A549 (cell line): Measurements from ENCODE around the gene ENHO. TPM values are rescaled to one million over a fixed set of nuclear protein-coding genes. Genes with fewer than 3 reads are reported as not detected.
A peak's percentile ranks its signal among the peaks of the same experiment; 100 is the strongest.

Experiments
- ATAC-seq, 2 experiments: fragments of 200-7000 bp in 1 of 2; fragments of >200 bp in 1 of 2; cut with Nextera tagmentation in 1 of 2; cut with Tn5 transposase in 1 of 2; 3 replicates each; pipeline versions ENCODE4 v1.8.0 to v1.9.1; 2018 to 2020; ENCODE audit warnings: mild to moderate bottlenecking in 1 of 2, moderate library complexity in 1 of 2
- CTCF ChIA-PET: fragments of 300-600 bp; sonication (Branson Sonifier 250); formaldehyde crosslinking; extraction: SDS; loops from one replicate; lab custom pipeline; 2021; ENCODE audit warnings: antibody characterized with exemption, inconsistent platforms; lab: Yijun Ruan, JAX
- POLR2A ChIA-PET: fragments of 350-600 bp; formaldehyde crosslinking; extraction: SDS; loops from one replicate; lab custom pipeline; 2021; ENCODE audit warnings: antibody characterized with exemption, inconsistent platforms; lab: Yijun Ruan, JAX
- DNase-seq, 2 experiments: peaks; one replicate each; pipeline versions ENCODE4 v3.0.0 to v3.0.0-alpha.2; 2011 to 2016; ENCODE audit warnings: low read depth in 1 of 2, low spot score in 1 of 2
- FAIRE-seq: peaks from 2 replicates; lab custom pipeline; 2011; peaks lifted over from hg19 to GRCh38; lab: Jason Lieb, UNC
- H3K27ac ChIP-seq, 2 experiments: fragments of >200 bp; sonication (Bioruptor Twin); formaldehyde crosslinking; 3 replicates each; pipeline ENCODE4 v1.5.1; 2016 to 2017
- H3K4me1 ChIP-seq: fragments of >200 bp; sonication (Bioruptor Twin); formaldehyde crosslinking; 3 replicates; pipeline ENCODE4 v1.6.1; 2016
- H3K4me2 ChIP-seq: fragments of >200 bp; sonication (Bioruptor Twin); formaldehyde crosslinking; 3 replicates; pipeline ENCODE4 v1.6.1; 2016
- H3K4me3 ChIP-seq: fragments of >200 bp; sonication (Bioruptor Twin); formaldehyde crosslinking; 3 replicates; pipeline ENCODE4 v1.5.1; 2016
- H3K9me3 ChIP-seq: fragments of >200 bp; sonication (Bioruptor Twin); formaldehyde crosslinking; 3 replicates; pipeline ENCODE4 v1.6.1; 2016
- BCL3 ChIP-seq: fragments of >200 bp; sonication (Bioruptor Twin); formaldehyde crosslinking; IDR thresholded peaks from 3 replicates; pipeline ENCODE4 v1.6.1; 2016
- BHLHE40 ChIP-seq: IDR thresholded peaks from 2 replicates; pipeline ENCODE4 v1.6.1; 2012; ENCODE audit warnings: low read depth, low read length, inconsistent platforms
- E2F6 ChIP-seq: IDR thresholded peaks from 2 replicates; pipeline ENCODE4 v1.6.1; 2012; ENCODE audit warnings: low read depth, borderline replicate concordance
- EHMT2 ChIP-seq: fragments of 200-600 bp; sonication (generic); IDR thresholded peaks from 2 replicates; pipeline ENCODE4 v1.6.1; 2016; ENCODE audit warnings: antibody characterized with exemption, low read depth, mild to moderate bottlenecking, moderate library complexity
- HMGXB4 ChIP-seq: fragments of 250-450 bp; sonication (Bioruptor Pico); IDR thresholded peaks from 2 replicates; pipeline ENCODE4 v1.5.0; 2021; ENCODE audit warnings: mild to moderate bottlenecking, moderate library complexity, borderline replicate concordance
- HOXB5 ChIP-seq: fragments of 250-450 bp; sonication (Bioruptor Pico); IDR thresholded peaks from 2 replicates; pipeline ENCODE4 v1.5.0; 2020; ENCODE audit warnings: mild to moderate bottlenecking, moderate library complexity
- KDM5A ChIP-seq: fragments of 200-600 bp; sonication (generic); IDR thresholded peaks from 2 replicates; pipeline ENCODE4 v1.6.1; 2016; ENCODE audit warnings: antibody characterized with exemption, mild to moderate bottlenecking
- MAFK ChIP-seq: fragments of 450-650 bp; IDR thresholded peaks from 2 replicates; pipeline ENCODE4 v1.6.1; 2014; ENCODE audit not compliant: partially characterized antibody
- MAX ChIP-seq: IDR thresholded peaks from 2 replicates; pipeline ENCODE4 v1.6.1; 2012
- MYC ChIP-seq: IDR thresholded peaks from 2 replicates; pipeline ENCODE4 v1.6.1; 2012; ENCODE audit warnings: mild to moderate bottlenecking, inconsistent platforms, low read length, improper control_type of control experiment, borderline replicate concordance
- POLR2A ChIP-seq: IDR thresholded peaks from 2 replicates; pipeline ENCODE4 v1.6.1; 2012; ENCODE audit warnings: mild to moderate bottlenecking, low read length
- RARB ChIP-seq: fragments of 250-450 bp; sonication (Bioruptor Pico); IDR thresholded peaks from 2 replicates; pipeline ENCODE4 v1.8.0; 2021; ENCODE audit warnings: mild to moderate bottlenecking, moderate library complexity
- RCOR1 ChIP-seq: fragments of 150-350 bp; IDR thresholded peaks from 2 replicates; pipeline ENCODE4 v1.6.1; 2014; ENCODE audit warnings: antibody characterized with exemption, low read length, low read depth
- USF2 ChIP-seq: fragments of 450-650 bp; IDR thresholded peaks from 2 replicates; pipeline ENCODE4 v1.6.1; 2014; ENCODE audit warnings: antibody characterized with exemption
- ZC3H11A ChIP-seq: fragments of 450-650 bp; IDR thresholded peaks from 2 replicates; pipeline ENCODE4 v1.6.1; 2014; ENCODE audit warnings: antibody characterized with exemption, mild to moderate bottlenecking
- ZNF302 ChIP-seq: fragments of 250-450 bp; sonication (Bioruptor Pico); IDR thresholded peaks from 2 replicates; pipeline ENCODE4 v1.9.0; 2021; ENCODE audit warnings: inconsistent platforms, mild to moderate bottlenecking, moderate library complexity
- WGBS: methylation state at CpG from one replicate; pipeline ENCODE4 v1.1.6; 2017; ENCODE audit errors: missing lambda C conversion rate; 5-methylcytosine and 5-hydroxymethylcytosine counted together
- polyA minus RNA-seq: library from RNA; depleted of rRNA, polyadenylated mRNA; stranded (reverse); fragments of >200 nt; gene quantifications from 2 replicates; pipeline ENCODE4 v1.2.3, GENCODE V29; 2011; rRNA and poly(A)+ RNA removed
- polyA plus RNA-seq, 4 experiments: library from polyadenylated mRNA; depleted of rRNA in 3 of 4; stranded (reverse); fragments of >200 nt; fragmentation: RNase III in 1 of 4; extraction: RNeasy Plus Mini Kit Qiagen cat#74134 plus additional on column Dnase treatment in 1 of 4; gene quantifications; 2 replicates in 3 of 4; 3 replicates in 1 of 4; pipeline ENCODE4 v1.2.3, GENCODE V29; 2011 to 2017

The ENHO gene
- polyA plus RNA-seq (2011; rRNA removed), result 0.28 and 0.32 TPM in 2 replicates
- polyA plus RNA-seq (2012; cell fraction: cytosol; rRNA removed), result 1.4 TPM in 2 replicates
- 1.3 and 1.4 TPM in 2 replicates for polyA plus RNA-seq (2012; cell fraction: nucleus; rRNA removed)
- polyA plus RNA-seq (2017; fragmentation: RNase III; extraction: RNeasy Plus Mini Kit Qiagen cat#74134 plus additional on column Dnase treatment), result 1.3 to 1.9 TPM (median 1.7 TPM) in 3 replicates
- polyA minus RNA-seq, result 0.39 TPM in 1 of 2 replicates, not detected in the other

GRCh38 chr9:34522971-34523797 lies at the start of gene ENHO:
ENHO (minus strand) TSS chr9:34522990; CDS start chr9:34521695, 1,295 bp downstream.
- ATAC-seq (peak; percentile 92 to 99), FAIRE-seq (no peak), DNase-seq (peak; percentile 83 to 94)
- Histone ChIP-seq H3K4me2 (peak within 1 kb of the TSS; percentile 92), H3K4me1 (peaks cover 8% of the 10 kb centered on the region; the same call in 2 of the 3 replicates), H3K9me3 (no peaks in the 10 kb centered on the region), H3K27ac (peak within 1 kb of the TSS; percentile 70 to 85), H3K4me3 (peak within 1 kb of the TSS; percentile 58)
- ChIA-PET CTCF (interaction anchor here (0.6 to 2.6 kb wide), 8 partner anchors 10 to 69 kb away, joined by 3 to 18 read pairs (median 8); no protein-coding TSS in a partner anchor), POLR2A (interaction anchor here (0.5 kb wide), 1 partner anchor 1674 kb away, joined by 3 read pairs; no protein-coding TSS in a partner anchor)
- WGBS, result 70% methylated on average over 7 of the region's 63 CpGs
- TF ChIP-seq E2F6 (peak; percentile 81), ZNF302 (CRISPR knock-in tag) (no peak), MAX (peak; percentile 70), POLR2A (peak; percentile 20; the same call in 1 of the 2 replicates), ZC3H11A (no peak), USF2 (no peak)

- peaks cover 20% of the 10 kb centered on the region for H3K4me1 ChIP-seq
- H3K4me3 ChIP-seq, result no peak overlapping the region
- ChIA-PET POLR2A (no interaction called here), CTCF (interaction anchor here (1.2 to 6.6 kb wide), 4 partner anchors 10 to 240 kb away, joined by 3 to 59 read pairs (median 6); no protein-coding TSS in a partner anchor)
- H3K27ac ChIP-seq, result peak overlapping the region in 1 of 2 experiments; percentile 63; a peak in 2 of 6 replicates
- no peak for TF ChIP-seq HMGXB4 (CRISPR knock-in tag)
- no peak for TF ChIP-seq BHLHE40
- TF ChIP-seq EHMT2, result no peak
- no peak for TF ChIP-seq MAFK
- no peak for TF ChIP-seq BCL3
- TF ChIP-seq HOXB5 (CRISPR knock-in tag), result no peak
- TF ChIP-seq MYC, result no peak
- TF ChIP-seq RCOR1, result no peak
- no peak for TF ChIP-seq RARB (CRISPR knock-in tag)
- TF ChIP-seq KDM5A, result no peak
- no peak for TF ChIP-seq POLR2A
- peak overlapping the region; percentile 64 for H3K4me2 ChIP-seq
- H3K9me3 ChIP-seq, result no peaks in the 10 kb centered on the region
- FAIRE-seq, result no peak
- DNase-seq, result peak in 1 of 2 experiments; percentile 47
- ATAC-seq, result peak in 1 of 2 experiments; percentile 74; a peak in 3 of 6 replicates
Observed at GRCh38 chr9:34572092-34572491, 49.3 kb upstream of the ENHO start.
